Adrenal gland (tissue), 12 donors: ENCODE measurements around the gene COG1. TPM values are rescaled to one million over a fixed set of nuclear protein-coding genes. Genes with fewer than 3 reads are reported as not detected.

Experiments
- DNase-seq, 7 donors: peaks; one replicate each; pipeline ENCODE4 v3.0.0-alpha.2; 2019 to 2020
- H3K27ac ChIP-seq, 5 donors: fragments of 200-600 bp; sonication (generic) in 4 of 5; 1 replicate in 3 of 5; 2 replicates in 2 of 5; pipeline versions ENCODE4 v1.5.1 to v1.8.0; 2016 to 2020; ENCODE audit warnings: mild to moderate bottlenecking in 1 of 5
- H3K27me3 ChIP-seq: fragments of 200-600 bp; 2 replicates; pipeline ENCODE4 v1.8.0; 2021
- H3K36me3 ChIP-seq, 2 donors: fragments of 200-600 bp; replicated peaks in 1 of 2; 1 replicate in 1 of 2; 2 replicates in 1 of 2; pipeline versions ENCODE4 v1.5.1 to v1.8.0; 2018 to 2022
- H3K4me1 ChIP-seq, 2 donors: fragments of 200-600 bp; replicated peaks in 1 of 2; 1 replicate in 1 of 2; 2 replicates in 1 of 2; pipeline versions ENCODE4 v1.5.1 to v1.8.0; 2018 to 2021
- H3K4me3 ChIP-seq, 4 donors: fragments of 200-600 bp; sonication (generic) in 3 of 4; one replicate each; pipeline ENCODE4 v1.5.1; 2016 to 2018
- H3K9me3 ChIP-seq, 3 donors: fragments of 200-600 bp; sonication (generic) in 1 of 3; replicated peaks in 1 of 3; 1 replicate in 2 of 3; 2 replicates in 1 of 3; pipeline versions ENCODE4 v1.5.1 to v1.8.0; 2016 to 2021
- CTCF ChIP-seq, 6 experiments: fragments of 450-650 bp in 4 of 6; fragments of 200-600 bp in 2 of 6; sonication (generic) in 1 of 6; IDR thresholded peaks; 1 replicate in 5 of 6; 2 replicates in 1 of 6; pipeline versions ENCODE4 v1.5.1 to v1.8.0; 2016 to 2021; ENCODE audit warnings: antibody characterized with exemption in 6 of 6, mild to moderate bottlenecking in 2 of 6, moderate library complexity in 1 of 6
- POLR2A ChIP-seq, 2 donors: fragments of 450-650 bp; IDR thresholded peaks; one replicate each; pipeline ENCODE4 v1.6.1; 2017; ENCODE audit warnings: antibody characterized with exemption in 2 of 2, mild to moderate bottlenecking in 2 of 2, moderate library complexity in 1 of 2
- WGBS, 4 donors: extraction: QIAGEN DNeasy Blood & Tissue Kit in 2 of 4; methylation state at CpG; one replicate each; pipeline versions ENCODE4 v1.1.5 to v1.1.7; 2013 to 2017; 5-methylcytosine and 5-hydroxymethylcytosine counted together
- intact Hi-C, 2 donors: fragments of 100-400 bp; cut with DNase I; formaldehyde crosslinking; loops; one replicate each; pipeline versions ENCODE4 v1.14.1 to v1.15.0; 2022 to 2023
- polyA plus RNA-seq, 3 donors: library from polyadenylated mRNA; stranded (reverse); fragments of 200-250 nt in 2 of 3; fragments of 350-450 nt in 1 of 3; fragmentation: Illumina TruSeq in 1 of 3; extraction: RNeasy Lipid Tissue Mini Kit (QIAGEN cat#74804) in 1 of 3; gene quantifications; one replicate each; pipeline ENCODE4 v1.2.3, GENCODE V29; 2013 to 2014
- total RNA-seq, 9 donors: library from RNA; depleted of rRNA in 4 of 9; stranded (reverse); fragments of >200 nt in 4 of 9; fragments of 120-200 nt in 1 of 9; fragmentation: NEBNext Ultra II Directional in 1 of 9; extraction: Animal tissue kit (Norgen Biotek cat#: 25700) in 1 of 9; gene quantifications; one replicate each; pipeline versions ENCODE4 v1.1.0 to v1.2.4, GENCODE V29; 2013 to 2023
- donor health status: healthy with polysubstance abuse.
- donor health status: Bipolar disorder and iron deficiency.
- donor health status: DM: yes; HTN: yes; CAD: no.
- donor health status: DM: no; HTN: no; CAD: no.
- donor health status: DM: no; HTN: no; CAD: no.
- donor health status: DM: yes; HTN: yes; CAD: no.

Gene COG1
- total and polyA plus RNA-seq, 12 donors = 23.6 to 63.2 (median 52.9) TPM

- Histone ChIP-seq H3K36me3 (no peaks in the 10 kb centered on the region), H3K27me3 (no peaks in the 10 kb centered on the region), H3K27ac (peak overlapping the region in 2 of 5 donors; percentile 77 to 85), H3K4me3 (no peak overlapping the region), H3K9me3 (no peaks in the 10 kb centered on the region), H3K4me1 (peaks cover 15 to 46% of the 10 kb centered on the region in 2 donors)
- DNase-seq = peak in 2 of 7 donors; percentile 16 to 65
- 22 to 57% (median 47%) methylated on average over 3 to 6 of the region's 6 CpGs for WGBS, 4 donors
- intact Hi-C loops = no loop called here
- no peak for TF ChIP-seq CTCF (IDR thresholded peaks at IDR 0.05)
- TF ChIP-seq POLR2A (IDR thresholded peaks at IDR 0.05) = no peak
Observed at GRCh38 chr17:73227944-73228343, 35.1 kb downstream of the COG1 start.

GRCh38 chr17:73228748-73229236, 35.9 kb downstream of the COG1 start:
- no peaks in the 10 kb centered on the region for H3K27me3 ChIP-seq
- peaks cover 15 to 54% of the 10 kb centered on the region in 2 donors for H3K4me1 ChIP-seq
- DNase-seq = peak; percentile 58 to 91 (median 87)
- TF ChIP-seq CTCF (IDR thresholded peaks at IDR 0.05) (no peak), POLR2A (IDR thresholded peaks at IDR 0.05) (peak in 1 of 2 donors; percentile 44)
- intact Hi-C loops = no loop called here
- no peak overlapping the region for H3K4me3 ChIP-seq
- WGBS, 4 donors = 2 to 11% (median 4%) methylated on average over 2 of the region's 2 CpGs
- H3K9me3 ChIP-seq = no peaks in the 10 kb centered on the region
- peak overlapping the region in 4 of 5 donors; percentile 9 to 85 (median 72) for H3K27ac ChIP-seq
- H3K36me3 ChIP-seq = no peaks in the 10 kb centered on the region

- H3K4me1 ChIP-seq = peaks cover 15 to 59% of the 10 kb centered on the region in 2 donors
Observed at GRCh38 chr17:73230088-73230487, 37.2 kb downstream of the COG1 start.

GRCh38 chr17:73231395-73231794, 38.5 kb downstream of the COG1 start:
- H3K4me3 ChIP-seq = peak overlapping the region; percentile 39 to 96 (median 96)
- no peaks in the 10 kb centered on the region for H3K9me3 ChIP-seq
- intact Hi-C loops = loop anchor here in 1 of 2 donors (5.0 kb wide), 1 partner anchor 34 kb away; no protein-coding TSS in a partner anchor
- H3K36me3 ChIP-seq = peaks cover 0 to 11% of the 10 kb centered on the region in 2 donors
- H3K27ac ChIP-seq = peak overlapping the region in 3 of 5 donors; percentile 62 to 85 (median 76)
- no peaks in the 10 kb centered on the region for H3K27me3 ChIP-seq
- TF ChIP-seq CTCF (IDR thresholded peaks at IDR 0.05) = no peak
- TF ChIP-seq POLR2A (IDR thresholded peaks at IDR 0.05) = no peak
- peak in 3 of 7 donors; percentile 17 to 52 (median 29) for DNase-seq
- peaks cover 15 to 55% of the 10 kb centered on the region in 2 donors for H3K4me1 ChIP-seq
- WGBS, 4 donors = 0 to 1% (median 1%) methylated on average over 20 of the region's 20 CpGs

More at GRCh38 chr17:73230088-73230487, 37.2 kb downstream of the COG1 start:
- H3K9me3 ChIP-seq = no peaks in the 10 kb centered on the region
- H3K27ac ChIP-seq = peak overlapping the region in 1 of 5 donors; percentile 77
- H3K36me3 ChIP-seq = no peaks in the 10 kb centered on the region
- 90 to 100% (median 94%) methylated on average over 4 to 6 of the region's 6 CpGs for WGBS, 4 donors
- no peaks in the 10 kb centered on the region for H3K27me3 ChIP-seq
- intact Hi-C loops = loop anchor here in 1 of 2 donors (5.0 kb wide), 1 partner anchor 33 kb away; no protein-coding TSS in a partner anchor
- TF ChIP-seq POLR2A (IDR thresholded peaks at IDR 0.05) (no peak), CTCF (IDR thresholded peaks at IDR 0.05) (no peak)
- peak in 1 of 7 donors; percentile 51 for DNase-seq
- no peak overlapping the region for H3K4me3 ChIP-seq
